Measurements from ENCODE around the gene DOCK10. TPM values are rescaled to one million over a fixed set of nuclear protein-coding genes. Genes with fewer than 3 reads are reported as not detected.
A peak's percentile ranks its signal among the peaks of the same experiment; 100 is the strongest.

DOCK10 gene
- total RNA-seq, 2 experiments from 2014 or later = 191 to 198 TPM

- Mint-ChIP-seq H3K4me3 (peak overlapping the region; percentile 59), H3K9me3 (peaks cover 2% of the 10 kb centered on the region), H3K27ac (peak overlapping the region; percentile 89), H3K4me1 (ENCODE audit: low read depth) (peaks cover 85% of the 10 kb centered on the region), H3K36me3 (ENCODE audit: low read depth) (peaks cover 48% of the 10 kb centered on the region), H3K27me3 (no peaks in the 10 kb centered on the region)
- POLR2A ChIA-PET = interaction anchor here (1.0 to 2.2 kb wide), 5 partner anchors 10 to 52 kb away, joined by 3 to 9 read pairs (median 4); no protein-coding TSS in a partner anchor
- peak; percentile 59 for DNase-seq
- intact Hi-C loops (cut with micrococcal nuclease) = loop anchor here (5.0 kb wide), 1 partner anchor 36 kb away; no protein-coding TSS in a partner anchor
- ATAC-seq = no peak
- no peak for TF ChIP-seq CTCF (IDR thresholded peaks at IDR 0.05)
- CTCF ChIA-PET = interaction anchor here (1.0 to 2.1 kb wide), 6 partner anchors 9 to 56 kb away, joined by 3 to 9 read pairs (median 4); no protein-coding TSS in a partner anchor
These were observed 59.2 kb downstream of the DOCK10 start for GRCh38 chr2:224982910-224983711.

DNA sequence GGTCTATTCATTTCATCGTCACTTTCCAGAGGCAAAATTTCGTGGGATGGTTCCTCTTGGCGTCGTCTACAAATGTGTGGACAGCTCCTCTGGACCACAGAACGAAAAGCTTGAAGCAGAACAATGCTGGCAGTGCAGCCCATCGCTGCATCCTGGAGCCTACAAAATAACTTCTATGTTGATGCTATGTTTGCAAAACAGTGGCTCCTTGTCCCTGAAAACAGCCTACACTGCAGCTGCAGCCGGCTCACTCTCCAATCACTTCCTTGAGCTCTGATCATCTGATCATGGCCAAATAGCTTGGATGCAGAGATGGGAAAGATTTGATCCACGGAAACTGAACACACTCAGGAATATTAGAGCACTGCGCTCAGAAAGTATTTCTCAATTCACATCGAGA lies 60.0 kb downstream of the DOCK10 start:
- Mint-ChIP-seq H3K9me3 (peaks cover 2% of the 10 kb centered on the region), H3K4me1 (ENCODE audit: low read depth) (peaks cover 84% of the 10 kb centered on the region), H3K27me3 (no peaks in the 10 kb centered on the region), H3K4me3 (no peak overlapping the region), H3K36me3 (ENCODE audit: low read depth) (peaks cover 52% of the 10 kb centered on the region), H3K27ac (peak overlapping the region; percentile 53)
- intact Hi-C loops (cut with micrococcal nuclease) = loop anchor here (5.0 kb wide), 1 partner anchor 35 kb away; no protein-coding TSS in a partner anchor
- DNase-seq (no peak), ATAC-seq (no peak)
- POLR2A ChIA-PET = interaction anchor here (0.6 to 2.2 kb wide), 6 partner anchors 9 to 1939 kb away, joined by 3 to 9 read pairs (median 4); no protein-coding TSS in a partner anchor
- TF ChIP-seq CTCF (IDR thresholded peaks at IDR 0.05) = no peak
- CTCF ChIA-PET = interaction anchor here (1.0 to 2.1 kb wide), 5 partner anchors 8 to 55 kb away, joined by 3 to 9 read pairs (median 5); no protein-coding TSS in a partner anchor

DNA sequence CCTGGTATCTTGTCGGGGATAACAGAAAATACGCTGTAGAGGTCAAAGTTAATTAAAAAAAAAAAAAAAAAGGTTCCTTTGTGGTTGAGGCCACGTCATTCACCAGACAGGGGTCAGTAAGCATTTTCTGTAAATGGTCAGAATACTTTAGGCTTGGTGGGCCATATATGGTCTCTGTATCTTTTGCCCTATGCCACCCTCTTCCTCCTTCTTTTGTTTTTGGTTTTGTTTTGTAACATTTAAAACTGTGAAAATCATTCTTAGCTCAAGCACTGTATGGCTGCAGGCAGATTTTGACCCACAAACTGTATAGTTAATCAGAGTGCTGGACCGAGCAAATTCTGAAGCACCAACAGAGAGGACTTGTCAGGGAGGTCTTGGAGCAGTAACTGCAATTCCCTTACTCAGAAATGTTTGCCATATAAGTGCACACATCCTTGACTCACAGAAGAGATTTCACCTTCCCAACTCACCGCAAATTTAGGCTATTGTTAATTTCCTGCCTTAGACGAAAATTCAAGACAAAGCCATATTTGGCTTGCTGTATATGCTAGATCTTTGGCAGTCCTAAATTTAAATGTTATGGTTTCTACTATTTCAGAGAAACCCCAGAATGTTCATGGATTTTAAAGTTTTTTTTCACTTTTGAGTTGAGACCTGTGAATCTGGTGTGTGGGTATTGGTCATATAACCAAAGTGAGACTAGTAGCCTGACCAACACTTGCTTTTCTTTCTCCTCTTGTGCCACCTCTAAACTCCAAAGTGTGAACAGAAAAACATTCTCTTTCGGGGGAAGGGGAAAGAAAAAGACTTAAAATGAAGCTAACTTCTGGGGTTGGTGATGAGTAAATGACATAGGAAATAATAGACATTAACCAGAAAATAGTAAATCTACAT lies 65.4 kb downstream of the DOCK10 start:
- no peak for TF ChIP-seq CTCF (IDR thresholded peaks at IDR 0.05)
- ChIA-PET CTCF (no interaction called here), POLR2A (interaction anchor here (0.7 to 1.1 kb wide), 2 partner anchors 8 to 47 kb away, joined by 3 read pairs; no protein-coding TSS in a partner anchor)
- no peak overlapping the region for H3K4me3 Mint-ChIP-seq
- peaks cover 30% of the 10 kb centered on the region for H3K36me3 Mint-ChIP-seq (ENCODE audit: low read depth)
- DNase-seq = no peak
- peak overlapping the region; percentile 76 for H3K27ac Mint-ChIP-seq
- peak; percentile 55 for ATAC-seq
- H3K9me3 Mint-ChIP-seq = no peaks in the 10 kb centered on the region
- peaks cover 73% of the 10 kb centered on the region for H3K4me1 Mint-ChIP-seq (ENCODE audit: low read depth)
- intact Hi-C loops (cut with micrococcal nuclease) = no loop called here
- no peaks in the 10 kb centered on the region for H3K27me3 Mint-ChIP-seq

GRCh38 chr2:224975761-224976160 lies 66.5 kb downstream of the DOCK10 start:
- CTCF ChIA-PET = no interaction called here
- H3K9me3 Mint-ChIP-seq = no peaks in the 10 kb centered on the region
- peaks cover 75% of the 10 kb centered on the region for H3K4me1 Mint-ChIP-seq (ENCODE audit: low read depth)
- POLR2A ChIA-PET = interaction anchor here (0.8 kb wide), 1 partner anchor 8 kb away, joined by 3 read pairs; no protein-coding TSS in a partner anchor
- DNase-seq (no peak), ATAC-seq (no peak)
- H3K36me3 Mint-ChIP-seq (ENCODE audit: low read depth) = peaks cover 29% of the 10 kb centered on the region
- intact Hi-C loops (cut with micrococcal nuclease) = no loop called here
- H3K27me3 Mint-ChIP-seq = no peaks in the 10 kb centered on the region
- no peak overlapping the region for H3K27ac Mint-ChIP-seq
- no peak overlapping the region for H3K4me3 Mint-ChIP-seq
- TF ChIP-seq CTCF (IDR thresholded peaks at IDR 0.05) = no peak

Measured in activated CD8-positive, alpha-beta T cell treated with anti-CD3 and anti-CD28 coated beads for 36 hours (primary cell).